ENCODE measurements around the gene SMARCA2.

The SMARCA2 gene

GRCh38 chr9:2146700-2147099 is 131.6 kb downstream of the SMARCA2 start:
- TF ChIP-seq RAD21 (IDR thresholded peaks at IDR 0.05; ENCODE audit: low read depth) = peak; percentile 28

DNA sequence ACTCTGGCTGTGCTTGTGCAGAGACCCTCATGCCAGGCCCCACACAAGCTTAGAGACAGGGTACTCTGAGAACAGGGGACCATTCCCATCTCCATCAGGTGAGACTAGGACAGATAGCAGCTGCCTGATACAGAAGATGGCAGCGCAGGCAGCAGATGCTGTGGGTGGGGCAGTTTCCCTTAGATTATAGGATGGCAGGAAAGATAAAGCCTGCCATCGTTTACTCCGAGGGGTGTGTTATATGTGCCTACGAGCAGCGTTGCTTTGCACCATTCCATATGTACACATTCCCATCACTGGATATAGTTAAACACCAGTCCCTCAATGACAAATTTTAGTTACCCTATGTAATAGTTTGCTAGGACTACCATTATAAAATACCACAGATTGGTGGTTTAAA is 135.2 kb downstream of the SMARCA2 start:
- TF ChIP-seq CREB1 (IDR thresholded peaks at IDR 0.05; ENCODE audit: low read depth) = no peak
- TF ChIP-seq EGR1 (IDR thresholded peaks at IDR 0.05) = no peak
- no peak for TF ChIP-seq FOXM1 (IDR thresholded peaks at IDR 0.05; ENCODE audit: borderline replicate concordance, low read depth)
- TF ChIP-seq, protein P1, sequence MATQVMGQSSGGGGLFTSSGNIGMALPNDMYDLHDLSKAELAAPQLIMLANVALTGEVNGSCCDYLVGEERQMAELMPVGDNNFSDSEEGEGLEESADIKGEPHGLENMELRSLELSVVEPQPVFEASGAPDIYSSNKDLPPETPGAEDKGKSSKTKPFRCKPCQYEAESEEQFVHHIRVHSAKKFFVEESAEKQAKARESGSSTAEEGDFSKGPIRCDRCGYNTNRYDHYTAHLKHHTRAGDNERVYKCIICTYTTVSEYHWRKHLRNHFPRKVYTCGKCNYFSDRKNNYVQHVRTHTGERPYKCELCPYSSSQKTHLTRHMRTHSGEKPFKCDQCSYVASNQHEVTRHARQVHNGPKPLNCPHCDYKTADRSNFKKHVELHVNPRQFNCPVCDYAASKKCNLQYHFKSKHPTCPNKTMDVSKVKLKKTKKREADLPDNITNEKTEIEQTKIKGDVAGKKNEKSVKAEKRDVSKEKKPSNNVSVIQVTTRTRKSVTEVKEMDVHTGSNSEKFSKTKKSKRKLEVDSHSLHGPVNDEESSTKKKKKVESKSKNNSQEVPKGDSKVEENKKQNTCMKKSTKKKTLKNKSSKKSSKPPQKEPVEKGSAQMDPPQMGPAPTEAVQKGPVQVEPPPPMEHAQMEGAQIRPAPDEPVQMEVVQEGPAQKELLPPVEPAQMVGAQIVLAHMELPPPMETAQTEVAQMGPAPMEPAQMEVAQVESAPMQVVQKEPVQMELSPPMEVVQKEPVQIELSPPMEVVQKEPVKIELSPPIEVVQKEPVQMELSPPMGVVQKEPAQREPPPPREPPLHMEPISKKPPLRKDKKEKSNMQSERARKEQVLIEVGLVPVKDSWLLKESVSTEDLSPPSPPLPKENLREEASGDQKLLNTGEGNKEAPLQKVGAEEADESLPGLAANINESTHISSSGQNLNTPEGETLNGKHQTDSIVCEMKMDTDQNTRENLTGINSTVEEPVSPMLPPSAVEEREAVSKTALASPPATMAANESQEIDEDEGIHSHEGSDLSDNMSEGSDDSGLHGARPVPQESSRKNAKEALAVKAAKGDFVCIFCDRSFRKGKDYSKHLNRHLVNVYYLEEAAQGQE (IDR thresholded peaks at IDR 0.05; ENCODE audit: low read depth) = no peak
- TF ChIP-seq TAF1 (IDR thresholded peaks at IDR 0.05; ENCODE audit: low read depth) = no peak
- no peak for TF ChIP-seq MAX (IDR thresholded peaks at IDR 0.05)
- no peak for TF ChIP-seq TCF12 (IDR thresholded peaks at IDR 0.05; ENCODE audit: low read depth)
- TF ChIP-seq USF1 (IDR thresholded peaks at IDR 0.05) = no peak
- no peak for TF ChIP-seq TEAD4 (IDR thresholded peaks at IDR 0.05)
- TF ChIP-seq RAD21 (IDR thresholded peaks at IDR 0.05; ENCODE audit: low read depth) = no peak

DNA sequence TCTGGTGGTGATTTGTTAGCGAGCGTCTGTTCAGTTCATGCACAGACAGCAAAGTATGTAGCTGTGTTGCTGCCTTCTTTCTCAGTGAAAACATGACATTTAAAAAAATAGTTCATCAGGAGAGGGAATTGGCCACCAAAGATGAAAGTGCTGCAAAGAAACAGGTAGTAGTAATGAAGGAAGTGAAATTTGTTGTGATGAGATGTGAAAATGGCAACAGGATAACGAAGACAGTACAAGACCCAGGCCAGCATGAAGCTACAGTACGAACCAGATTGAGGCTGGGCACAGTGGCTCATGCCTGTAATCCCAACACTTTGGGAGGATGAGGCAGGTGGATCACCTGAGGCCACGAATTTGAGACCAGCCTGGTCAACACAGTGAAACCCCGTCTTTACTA is 136.0 kb downstream of the SMARCA2 start:
- no peak for TF ChIP-seq ZBTB7A (IDR thresholded peaks at IDR 0.05; ENCODE audit: low read depth)
- TF ChIP-seq, protein P1 (IDR thresholded peaks at IDR 0.05; ENCODE audit: low read depth) = no peak
- no peak for TF ChIP-seq FOXM1 (IDR thresholded peaks at IDR 0.05; ENCODE audit: borderline replicate concordance, low read depth)
- TF ChIP-seq NFIC (IDR thresholded peaks at IDR 0.05) = no peak
- TF ChIP-seq TAF1 (IDR thresholded peaks at IDR 0.05; ENCODE audit: low read depth) = no peak
- no peak for TF ChIP-seq USF1 (IDR thresholded peaks at IDR 0.05)
- TF ChIP-seq CREB1 (IDR thresholded peaks at IDR 0.05; ENCODE audit: low read depth) = no peak
- no peak for TF ChIP-seq YY1 (IDR thresholded peaks at IDR 0.05; ENCODE audit: low read depth)
- TF ChIP-seq EP300 (IDR thresholded peaks at IDR 0.05; ENCODE audit: borderline replicate concordance) = no peak
- TF ChIP-seq TCF12 (IDR thresholded peaks at IDR 0.05; ENCODE audit: low read depth) = no peak

GRCh38 chr9:2152966-2153629 is 138.0 kb downstream of the SMARCA2 start:
- no peak for TF ChIP-seq TAF1 (IDR thresholded peaks at IDR 0.05; ENCODE audit: low read depth)
- TF ChIP-seq EP300 (IDR thresholded peaks at IDR 0.05; ENCODE audit: borderline replicate concordance) = no peak
- TF ChIP-seq TCF12 (IDR thresholded peaks at IDR 0.05; ENCODE audit: low read depth) = no peak
- no peak for TF ChIP-seq CEBPB (IDR thresholded peaks at IDR 0.05)
- TF ChIP-seq USF1 (IDR thresholded peaks at IDR 0.05) = no peak
- TF ChIP-seq CREB1 (IDR thresholded peaks at IDR 0.05; ENCODE audit: low read depth) = no peak
- no peak for TF ChIP-seq NFIC (IDR thresholded peaks at IDR 0.05)

DNA sequence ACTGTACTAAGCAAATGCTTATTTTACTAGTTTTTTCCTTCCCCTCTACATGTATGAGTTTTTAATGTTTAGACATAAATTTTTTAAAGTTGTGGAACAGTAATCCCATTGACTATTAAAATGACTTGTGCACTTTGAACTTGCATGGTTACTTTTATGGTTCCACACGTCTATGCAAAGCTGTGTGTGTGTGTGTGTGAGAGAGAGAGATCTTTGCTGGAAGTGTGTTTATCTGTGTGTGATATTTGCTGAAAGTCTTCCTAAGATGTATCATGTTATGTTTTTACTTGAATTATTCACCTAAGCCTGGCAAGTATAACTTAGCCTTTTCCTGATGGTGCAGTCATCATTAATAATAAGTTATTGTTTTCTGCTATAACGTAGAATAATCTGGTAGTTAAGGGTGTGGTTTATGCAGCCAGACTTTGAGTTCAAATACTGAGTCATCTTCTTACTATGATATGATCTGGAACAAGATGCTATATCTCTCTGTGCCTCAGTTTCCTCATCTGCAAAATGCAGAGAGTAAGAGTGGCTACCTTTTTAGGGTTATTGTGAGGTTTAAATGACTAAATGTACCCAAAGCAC is 138.6 kb downstream of the SMARCA2 start:
- TF ChIP-seq MAX (IDR thresholded peaks at IDR 0.05) (no peak), CEBPB (IDR thresholded peaks at IDR 0.05) (no peak), YY1 (IDR thresholded peaks at IDR 0.05; ENCODE audit: low read depth) (no peak), USF1 (IDR thresholded peaks at IDR 0.05) (no peak), TEAD4 (IDR thresholded peaks at IDR 0.05) (no peak), TAF1 (IDR thresholded peaks at IDR 0.05; ENCODE audit: low read depth) (no peak), EGR1 (IDR thresholded peaks at IDR 0.05) (no peak), NFIC (IDR thresholded peaks at IDR 0.05) (no peak), CREB1 (IDR thresholded peaks at IDR 0.05; ENCODE audit: low read depth) (no peak)

Data from Ishikawa (cell line).